ENCODE data around the gene CAD. TPM values are rescaled to one million over a fixed set of nuclear protein-coding genes. Genes with fewer than 3 reads are reported as not detected.

CAD gene
- total RNA-seq, 2 experiments from 2014 or later, result 99.7 to 102 TPM

- H3K27ac Mint-ChIP-seq, result no peak overlapping the region
- DNase-seq, result no peak
- H3K36me3 Mint-ChIP-seq, result peaks cover 75% of the 10 kb centered on the region
- no peaks in the 10 kb centered on the region for H3K27me3 Mint-ChIP-seq
- no peaks in the 10 kb centered on the region for H3K9me3 Mint-ChIP-seq
- CTCF ChIA-PET, result interaction anchor here (0.7 to 0.9 kb wide), 2 partner anchors 66 to 149 kb away, joined by 3 read pairs; no protein-coding TSS in a partner anchor
- POLR2A ChIA-PET, result interaction anchor here (1.2 kb wide), 1 partner anchor 10 kb away, joined by 3 read pairs; no protein-coding TSS in a partner anchor
- no peaks in the 10 kb centered on the region for H3K4me1 Mint-ChIP-seq (ENCODE audit: low read depth)
- H3K4me3 Mint-ChIP-seq, result no peak overlapping the region
- intact Hi-C loops (cut with micrococcal nuclease), result no loop called here
These were observed 19.5 kb downstream of the CAD start for GRCh38 chr2:27236626-27237025.

- intact Hi-C loops (cut with micrococcal nuclease), result no loop called here
- Mint-ChIP-seq H3K9me3 (no peaks in the 10 kb centered on the region), H3K4me1 (ENCODE audit: low read depth) (no peaks in the 10 kb centered on the region), H3K36me3 (peaks cover 73% of the 10 kb centered on the region), H3K27ac (no peak overlapping the region), H3K27me3 (no peaks in the 10 kb centered on the region), H3K4me3 (no peak overlapping the region)
- POLR2A ChIA-PET, result interaction anchor here (1.2 kb wide), 1 partner anchor 11 kb away, joined by 3 read pairs; no protein-coding TSS in a partner anchor
- no peak for DNase-seq
- CTCF ChIA-PET, result interaction anchor here (1.3 kb wide), 1 partner anchor 28 kb away, joined by 4 read pairs; no protein-coding TSS in a partner anchor
These were observed 20.3 kb downstream of the CAD start for GRCh38 chr2:27237341-27237945.

- ChIA-PET CTCF (no interaction called here), POLR2A (no interaction called here)
- Mint-ChIP-seq H3K36me3 (peaks cover 68% of the 10 kb centered on the region), H3K27me3 (no peaks in the 10 kb centered on the region), H3K27ac (no peak overlapping the region), H3K4me1 (ENCODE audit: low read depth) (no peaks in the 10 kb centered on the region), H3K4me3 (no peak overlapping the region), H3K9me3 (no peaks in the 10 kb centered on the region)
- intact Hi-C loops (cut with micrococcal nuclease), result no loop called here
- no peak for DNase-seq
These were observed 21.8 kb downstream of the CAD start for GRCh38 chr2:27238976-27239375.

- no peak for DNase-seq
- POLR2A ChIA-PET, result interaction anchor here (0.6 kb wide), 1 partner anchor 38 kb away, joined by 3 read pairs; no protein-coding TSS in a partner anchor
- H3K27ac Mint-ChIP-seq, result no peak overlapping the region
- peaks cover 59% of the 10 kb centered on the region for H3K36me3 Mint-ChIP-seq
- intact Hi-C loops (cut with micrococcal nuclease), result no loop called here
- H3K4me1 Mint-ChIP-seq (ENCODE audit: low read depth), result no peaks in the 10 kb centered on the region
- CTCF ChIA-PET, result interaction anchor here (0.6 to 2.4 kb wide), 3 partner anchors 24 to 63 kb away, joined by 3 to 9 read pairs (median 3); no protein-coding TSS in a partner anchor
- no peaks in the 10 kb centered on the region for H3K9me3 Mint-ChIP-seq
- no peak overlapping the region for H3K4me3 Mint-ChIP-seq
- H3K27me3 Mint-ChIP-seq, result no peaks in the 10 kb centered on the region
These were observed 23.2 kb downstream of the CAD start for GRCh38 chr2:27240406-27240805.

GRCh38 chr2:27241761-27242613 lies 24.8 kb downstream of the CAD start:
- POLR2A ChIA-PET, result interaction anchor here (1.0 to 1.7 kb wide), 2 partner anchors 10 to 108 kb away, joined by 3 to 4 read pairs; partner anchors contain the start of gene PREB
- no peak overlapping the region for H3K4me3 Mint-ChIP-seq

GRCh38 chr2:27242614-27242951 lies 25.4 kb downstream of the CAD start:
- CTCF ChIA-PET, result interaction anchor here (1.4 to 2.4 kb wide), 2 partner anchors 23 to 37 kb away, joined by 4 to 9 read pairs; no protein-coding TSS in a partner anchor

More at GRCh38 chr2:27241761-27242613, 24.8 kb downstream of the CAD start:
- intact Hi-C loops (cut with micrococcal nuclease), result no loop called here
- no peaks in the 10 kb centered on the region for H3K9me3 Mint-ChIP-seq
- DNase-seq, result no peak
- H3K36me3 Mint-ChIP-seq, result peaks cover 50% of the 10 kb centered on the region
- H3K27me3 Mint-ChIP-seq, result no peaks in the 10 kb centered on the region
- CTCF ChIA-PET, result interaction anchor here (1.0 to 2.4 kb wide), 3 partner anchors 22 to 38 kb away, joined by 3 to 9 read pairs (median 4); no protein-coding TSS in a partner anchor
- H3K27ac Mint-ChIP-seq, result no peak overlapping the region
- no peaks in the 10 kb centered on the region for H3K4me1 Mint-ChIP-seq (ENCODE audit: low read depth)

GRCh38 chr2:27243391-27244130 lies 26.4 kb downstream of the CAD start:
- Mint-ChIP-seq H3K36me3 (peaks cover 37% of the 10 kb centered on the region), H3K4me3 (no peak overlapping the region), H3K4me1 (ENCODE audit: low read depth) (no peaks in the 10 kb centered on the region), H3K27ac (no peak overlapping the region), H3K27me3 (peaks cover 1% of the 10 kb centered on the region), H3K9me3 (no peaks in the 10 kb centered on the region)
- ChIA-PET POLR2A (no interaction called here), CTCF (interaction anchor here (0.6 to 1.0 kb wide), 2 partner anchors 37 to 1183 kb away, joined by 3 read pairs; no protein-coding TSS in a partner anchor)
- intact Hi-C loops (cut with micrococcal nuclease), result no loop called here
- DNase-seq, result no peak

More at GRCh38 chr2:27242614-27242951, 25.4 kb downstream of the CAD start:
- DNase-seq, result no peak
- no peaks in the 10 kb centered on the region for H3K27me3 Mint-ChIP-seq
- peaks cover 45% of the 10 kb centered on the region for H3K36me3 Mint-ChIP-seq
- H3K27ac Mint-ChIP-seq, result no peak overlapping the region
- intact Hi-C loops (cut with micrococcal nuclease), result no loop called here
- H3K4me1 Mint-ChIP-seq (ENCODE audit: low read depth), result no peaks in the 10 kb centered on the region
- no peak overlapping the region for H3K4me3 Mint-ChIP-seq
- POLR2A ChIA-PET, result interaction anchor here (1.7 kb wide), 1 partner anchor 11 kb away, joined by 4 read pairs; no protein-coding TSS in a partner anchor
- no peaks in the 10 kb centered on the region for H3K9me3 Mint-ChIP-seq

GRCh38 chr2:27245116-27245515 lies 27.9 kb downstream of the CAD start:
- intact Hi-C loops (cut with micrococcal nuclease), result no loop called here
- CTCF ChIA-PET, result no interaction called here
- no peak overlapping the region for H3K27ac Mint-ChIP-seq

GRCh38 chr2:27245626-27246025 lies 28.5 kb downstream of the CAD start:
- no peaks in the 10 kb centered on the region for H3K4me1 Mint-ChIP-seq (ENCODE audit: low read depth)
- H3K9me3 Mint-ChIP-seq, result no peaks in the 10 kb centered on the region
- H3K36me3 Mint-ChIP-seq, result peaks cover 21% of the 10 kb centered on the region
- intact Hi-C loops (cut with micrococcal nuclease), result no loop called here
- ChIA-PET POLR2A (no interaction called here), CTCF (interaction anchor here (1.4 kb wide), 1 partner anchor 57 kb away, joined by 7 read pairs; no protein-coding TSS in a partner anchor)
- H3K4me3 Mint-ChIP-seq, result no peak overlapping the region
- H3K27me3 Mint-ChIP-seq, result peaks cover 1% of the 10 kb centered on the region
- DNase-seq, result no peak
- H3K27ac Mint-ChIP-seq, result no peak overlapping the region

More at GRCh38 chr2:27245116-27245515, 27.9 kb downstream of the CAD start:
- DNase-seq, result no peak
- H3K27me3 Mint-ChIP-seq, result peaks cover 1% of the 10 kb centered on the region
- H3K36me3 Mint-ChIP-seq, result peaks cover 26% of the 10 kb centered on the region
- H3K4me3 Mint-ChIP-seq, result no peak overlapping the region
- POLR2A ChIA-PET, result no interaction called here
- H3K4me1 Mint-ChIP-seq (ENCODE audit: low read depth), result no peaks in the 10 kb centered on the region
- no peaks in the 10 kb centered on the region for H3K9me3 Mint-ChIP-seq

- intact Hi-C loops (cut with micrococcal nuclease), result no loop called here
- ChIA-PET POLR2A (interaction anchor here (1.0 to 1.8 kb wide), 2 partner anchors 22 to 30 kb away, joined by 3 to 5 read pairs; no protein-coding TSS in a partner anchor), CTCF (interaction anchor here (0.6 to 2.4 kb wide), 4 partner anchors 32 to 96 kb away, joined by 3 to 22 read pairs (median 6); no protein-coding TSS in a partner anchor)
These were observed 30.7 kb downstream of the CAD start for GRCh38 chr2:27247893-27248292.

GRCh38 chr2:27249159-27249890 lies 32.2 kb downstream of the CAD start:
- no peak for DNase-seq
- no peak overlapping the region for H3K4me3 Mint-ChIP-seq
- peaks cover 4% of the 10 kb centered on the region for H3K27me3 Mint-ChIP-seq
- intact Hi-C loops (cut with micrococcal nuclease), result no loop called here
- no peaks in the 10 kb centered on the region for H3K4me1 Mint-ChIP-seq (ENCODE audit: low read depth)
- CTCF ChIA-PET, result interaction anchor here (0.9 to 2.4 kb wide), 4 partner anchors 30 to 113 kb away, joined by 3 to 22 read pairs (median 6); no protein-coding TSS in a partner anchor
- H3K9me3 Mint-ChIP-seq, result no peaks in the 10 kb centered on the region
- no peaks in the 10 kb centered on the region for H3K36me3 Mint-ChIP-seq
- POLR2A ChIA-PET, result interaction anchor here (0.8 to 1.8 kb wide), 2 partner anchors 23 to 31 kb away, joined by 3 to 5 read pairs; no protein-coding TSS in a partner anchor
- H3K27ac Mint-ChIP-seq, result no peak overlapping the region

More at GRCh38 chr2:27247893-27248292, 30.7 kb downstream of the CAD start:
- Mint-ChIP-seq H3K4me1 (ENCODE audit: low read depth) (no peaks in the 10 kb centered on the region), H3K4me3 (no peak overlapping the region), H3K36me3 (peaks cover 8% of the 10 kb centered on the region), H3K9me3 (no peaks in the 10 kb centered on the region), H3K27me3 (peaks cover 4% of the 10 kb centered on the region), H3K27ac (no peak overlapping the region)
- DNase-seq, result no peak

All from activated CD4-positive, alpha-beta memory T cell treated with anti-CD3 and anti-CD28 coated beads for 36 hours (primary cell).